Neural progenitor cell (in vitro differentiated cells): ENCODE results near the gene ABHD6.

Experiments
- EZH2 ChIP-seq: fragments of 200-600 bp; sonication (generic); IDR thresholded peaks from 2 replicates; pipeline ENCODE4 v1.6.1; 2017; ENCODE audit warnings: antibody characterized with exemption, mild to moderate bottlenecking, moderate library complexity
- EZH2phosphoT487 ChIP-seq: fragments of 200-600 bp; sonication (generic); IDR thresholded peaks from 2 replicates; pipeline ENCODE4 v1.6.1; 2017; ENCODE audit warnings: antibody characterized with exemption
- TF ChIP-seq, protein P1 (sequence below): fragments of 200-600 bp; sonication (generic); IDR thresholded peaks from 2 replicates; pipeline ENCODE4 v1.5.1; 2017; ENCODE audit warnings: antibody characterized with exemption, mild to moderate bottlenecking

DNA sequence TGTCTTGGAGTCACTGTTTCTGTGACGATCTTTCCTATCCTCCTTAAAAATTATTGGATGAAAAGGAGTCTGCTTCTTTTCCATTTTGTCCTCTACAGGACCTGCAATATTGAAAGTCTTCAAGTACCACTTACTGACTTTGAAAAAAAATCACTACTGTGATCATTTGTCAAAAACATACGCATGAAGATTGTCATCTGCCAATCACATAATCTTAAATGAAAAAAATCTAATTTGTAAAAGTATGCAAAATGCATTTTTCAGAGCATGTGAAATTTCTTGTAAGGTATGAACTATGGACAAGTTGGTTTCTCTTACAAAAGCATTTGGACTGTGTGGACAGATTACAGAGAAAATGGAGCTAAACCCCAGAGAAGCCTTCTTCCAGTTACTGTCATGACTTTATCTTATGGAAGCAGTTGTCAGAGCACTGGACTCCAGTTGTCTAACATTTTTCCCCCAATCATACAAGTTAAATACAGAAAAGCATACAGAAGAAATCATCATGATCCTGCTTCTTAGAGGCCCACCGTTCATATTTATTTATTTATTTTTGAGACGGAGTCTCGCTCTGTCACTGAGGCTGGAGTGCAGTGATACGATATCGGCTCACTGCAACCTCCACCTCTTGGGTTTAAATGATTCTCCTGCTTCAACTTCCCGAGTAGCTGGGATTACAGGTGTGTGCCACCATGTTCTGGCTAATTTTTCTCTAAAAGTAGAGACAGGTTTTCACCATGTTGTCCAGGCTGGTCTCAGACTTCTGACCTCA, 91.7 kb downstream of the ABHD6 start:
- TF ChIP-seq, protein P1, sequence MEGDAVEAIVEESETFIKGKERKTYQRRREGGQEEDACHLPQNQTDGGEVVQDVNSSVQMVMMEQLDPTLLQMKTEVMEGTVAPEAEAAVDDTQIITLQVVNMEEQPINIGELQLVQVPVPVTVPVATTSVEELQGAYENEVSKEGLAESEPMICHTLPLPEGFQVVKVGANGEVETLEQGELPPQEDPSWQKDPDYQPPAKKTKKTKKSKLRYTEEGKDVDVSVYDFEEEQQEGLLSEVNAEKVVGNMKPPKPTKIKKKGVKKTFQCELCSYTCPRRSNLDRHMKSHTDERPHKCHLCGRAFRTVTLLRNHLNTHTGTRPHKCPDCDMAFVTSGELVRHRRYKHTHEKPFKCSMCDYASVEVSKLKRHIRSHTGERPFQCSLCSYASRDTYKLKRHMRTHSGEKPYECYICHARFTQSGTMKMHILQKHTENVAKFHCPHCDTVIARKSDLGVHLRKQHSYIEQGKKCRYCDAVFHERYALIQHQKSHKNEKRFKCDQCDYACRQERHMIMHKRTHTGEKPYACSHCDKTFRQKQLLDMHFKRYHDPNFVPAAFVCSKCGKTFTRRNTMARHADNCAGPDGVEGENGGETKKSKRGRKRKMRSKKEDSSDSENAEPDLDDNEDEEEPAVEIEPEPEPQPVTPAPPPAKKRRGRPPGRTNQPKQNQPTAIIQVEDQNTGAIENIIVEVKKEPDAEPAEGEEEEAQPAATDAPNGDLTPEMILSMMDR: no peak
- TF ChIP-seq EZH2 (no peak), EZH2phosphoT487 (no peak)
